K562 (cell line): ENCODE measurements around the gene CITED2. TPM values are rescaled to one million over a fixed set of nuclear protein-coding genes. Genes with fewer than 3 reads are reported as not detected.

Source experiments
- ATF3 ChIP-seq, 2 experiments: fragments of 450-650 bp in 1 of 2; sonication (generic) in 1 of 2; formaldehyde crosslinking in 1 of 2; IDR thresholded peaks in 1 of 2; conservative IDR thresholded peaks in 1 of 2; 2 replicates each; pipeline versions ENCODE4 v1.6.1 to v1.8.1; 2016 to 2023; ENCODE audit warnings: mild to moderate bottlenecking in 2 of 2, moderate library complexity in 2 of 2, inconsistent platforms in 1 of 2, missing genetic modification reagents in 1 of 2
- CEBPG ChIP-seq, 3 experiments: fragments of 200-800 bp in 1 of 3; sonication (Bioruptor generic) in 1 of 3; sonication (generic) in 1 of 3; formaldehyde crosslinking in 1 of 3; IDR thresholded peaks in 2 of 3; conservative IDR thresholded peaks in 1 of 3; 2 replicates each; pipeline versions ENCODE4 v1.6.1 to v1.8.0; 2016 to 2022; ENCODE audit warnings: missing compliant biosample characterization in 2 of 3, missing genetic modification characterization in 2 of 3, mild to moderate bottlenecking in 1 of 3, missing genetic modification reagents in 1 of 3
- IRF9 ChIP-seq: fragments of 450-650 bp; IDR thresholded peaks from 2 replicates; pipeline ENCODE4 v1.6.1; 2016; ENCODE audit warnings: missing biosample characterization, missing genetic modification characterization
- JUND ChIP-seq, 2 experiments: IDR thresholded peaks; 2 replicates in 1 of 2; 3 replicates in 1 of 2; pipeline ENCODE4 v1.6.1; 2011; ENCODE audit warnings: borderline replicate concordance in 2 of 2, low read depth in 2 of 2, low read length in 2 of 2, improper control_type of control experiment in 1 of 2, missing biosample characterization in 1 of 2, missing genetic modification characterization in 1 of 2, missing genetic modification reagents in 1 of 2
- L3MBTL2 ChIP-seq: fragments of 450-650 bp; IDR thresholded peaks from 2 replicates; pipeline ENCODE4 v1.6.1; 2016; ENCODE audit warnings: mild to moderate bottlenecking, moderate library complexity
- ZNF280A ChIP-seq: fragments of 450-650 bp; IDR thresholded peaks from 2 replicates; pipeline ENCODE4 v1.6.1; 2018; ENCODE audit warnings: mild to moderate bottlenecking, low read depth; ENCODE audit not compliant: partially characterized antibody
- polyA plus RNA-seq, 8 experiments: library from polyadenylated mRNA; depleted of rRNA in 4 of 8; stranded (reverse) in 5 of 8; unstranded in 3 of 8; fragments of >200 nt; fragmentation: Nextera tagmentation in 2 of 8; fragmentation: Illumina TruSeq in 1 of 8; extraction: Ambion mirVana in 2 of 8; extraction: Trizol in 1 of 8; gene quantifications; 2 replicates each; pipeline versions ENCODE4 v1.2.1 to v1.2.3, GENCODE V29; 2011 to 2014; ENCODE audit warnings: inconsistent platforms in 1 of 8, missing spikeins in 1 of 8
- total RNA-seq, 7 experiments: library from RNA; depleted of rRNA in 6 of 7; stranded (reverse); fragments of >200 nt in 6 of 7; fragmentation: Illumina TruSeq in 2 of 7; extraction: Trizol in 2 of 7; gene quantifications; 2 replicates each; pipeline versions ENCODE4 v1.2.1 to v1.2.3, GENCODE V29; 2011 to 2021; ENCODE audit warnings: low replicate concordance in 1 of 7
- TF ChIP-seq, protein P1 (sequence below): IDR thresholded peaks from 2 replicates; pipeline ENCODE4 v1.6.1; 2016; ENCODE audit warnings: missing genetic modification characterization, missing compliant biosample characterization
- TF ChIP-seq, protein P2 (sequence below), 2 experiments: fragments of 450-650 bp in 1 of 2; sonication (generic) in 1 of 2; formaldehyde crosslinking; conservative IDR thresholded peaks; 2 replicates each; pipeline versions ENCODE4 v1.4.0 to v1.8.1; 2020 to 2022; ENCODE audit warnings: mild to moderate bottlenecking in 1 of 2, missing genetic modification reagents in 1 of 2

Gene CITED2
- total and polyA plus RNA-seq, 9 of the 15 experiments (the other 6 are each of a cell fraction or from before 2014, with no cell fraction given): 0.21 to 86.1 (median 17.5) TPM

- TF ChIP-seq ATF3 (IDR thresholded peaks at IDR 0.05) (peak; percentile 92), ATF3 (CRISPR knock-in tag; conservative IDR thresholded peaks at IDR 0.05) (no peak), L3MBTL2 (peak; percentile 27; the same call in 1 of the 2 replicates), JUND (IDR thresholded peaks at IDR 0.05; ENCODE audit: borderline replicate concordance, low read depth, low read length) (0 out of 2 replicates have a peak, but pooled peaks have one; percentile 26), JUND (tag; IDR thresholded peaks at IDR 0.05; ENCODE audit: borderline replicate concordance, low read depth, low read length) (0 out of 3 replicates have a peak, but pooled peaks have one; percentile 22), ZNF280A (no peak), CEBPG (CRISPR knock-in tag; IDR thresholded peaks at IDR 0.05) (peak; percentile 76), CEBPG (tag; conservative IDR thresholded peaks at IDR 0.05 in 1 of 2, IDR thresholded peaks at IDR 0.05 in 1 of 2) (peak; percentile 95 to 98), IRF9 (tag) (peak; percentile 75)
- TF ChIP-seq, protein P1, sequence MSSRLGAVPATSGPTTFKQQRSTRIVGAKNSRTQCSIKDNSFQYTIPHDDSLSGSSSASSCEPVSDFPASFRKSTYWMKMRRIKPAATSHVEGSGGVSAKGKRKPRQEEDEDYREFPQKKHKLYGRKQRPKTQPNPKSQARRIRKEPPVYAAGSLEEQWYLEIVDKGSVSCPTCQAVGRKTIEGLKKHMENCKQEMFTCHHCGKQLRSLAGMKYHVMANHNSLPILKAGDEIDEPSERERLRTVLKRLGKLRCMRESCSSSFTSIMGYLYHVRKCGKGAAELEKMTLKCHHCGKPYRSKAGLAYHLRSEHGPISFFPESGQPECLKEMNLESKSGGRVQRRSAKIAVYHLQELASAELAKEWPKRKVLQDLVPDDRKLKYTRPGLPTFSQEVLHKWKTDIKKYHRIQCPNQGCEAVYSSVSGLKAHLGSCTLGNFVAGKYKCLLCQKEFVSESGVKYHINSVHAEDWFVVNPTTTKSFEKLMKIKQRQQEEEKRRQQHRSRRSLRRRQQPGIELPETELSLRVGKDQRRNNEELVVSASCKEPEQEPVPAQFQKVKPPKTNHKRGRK: no peak
- TF ChIP-seq, protein P2, sequence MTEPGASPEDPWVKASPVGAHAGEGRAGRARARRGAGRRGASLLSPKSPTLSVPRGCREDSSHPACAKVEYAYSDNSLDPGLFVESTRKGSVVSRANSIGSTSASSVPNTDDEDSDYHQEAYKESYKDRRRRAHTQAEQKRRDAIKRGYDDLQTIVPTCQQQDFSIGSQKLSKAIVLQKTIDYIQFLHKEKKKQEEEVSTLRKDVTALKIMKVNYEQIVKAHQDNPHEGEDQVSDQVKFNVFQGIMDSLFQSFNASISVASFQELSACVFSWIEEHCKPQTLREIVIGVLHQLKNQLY (CRISPR knock-in tag; conservative IDR thresholded peaks at IDR 0.05): no peak
- TF ChIP-seq, all 486 proteins: peak for 12
Observed at GRCh38 chr6:139338795-139339194, 35.7 kb downstream of the CITED2 start (continued).
